Measurements from ENCODE around the gene ZNF276. TPM values are rescaled to one million over a fixed set of nuclear protein-coding genes. Genes with fewer than 3 reads are reported as not detected.
"Not testable (repeated sequence)": the region's sequence is repeated elsewhere in the genome, so short reads cannot be mapped to it uniquely, and the experiment has no call there.

Gene ZNF276
- total and polyA plus RNA-seq, 9 donors: 7.1 to 39.9 (median 25.5) TPM

DNA sequence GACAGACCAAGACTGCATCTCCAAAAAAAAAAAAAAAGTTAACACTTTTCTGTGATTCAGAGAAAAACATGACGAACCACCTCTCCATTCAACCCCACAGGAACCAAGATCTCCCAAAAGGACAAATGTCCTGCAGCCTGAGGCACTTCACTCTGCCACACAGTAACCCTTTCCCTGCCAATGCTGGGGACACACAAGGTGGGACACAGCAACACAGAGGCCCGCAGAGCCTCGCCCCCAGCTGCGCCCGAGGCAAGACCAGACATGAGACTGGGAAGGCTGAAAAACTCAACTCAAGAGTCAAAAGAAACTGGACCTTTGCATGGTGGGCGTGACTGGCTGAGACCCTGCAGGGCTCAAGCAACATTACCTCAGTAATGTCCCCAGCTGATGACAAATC lies 61.2 kb downstream of the ZNF276 start:
- Histone ChIP-seq H3K27me3 (no peaks in the 10 kb centered on the region), H3K4me1 (ENCODE audit: insufficient read depth) (no peaks in the 10 kb centered on the region), H3K27ac (no peak overlapping the region), H3K4me3 (no peak overlapping the region), H3K9me3 (no peaks in the 10 kb centered on the region), H3K36me3 (no peaks in the 10 kb centered on the region)
- WGBS, 3 donors: 94 to 100% (median 96%) methylated on average over 6 of the region's 6 CpGs
- no peak for DNase-seq
- intact Hi-C loops (cut with DNase I): no loop called here
- no peak for TF ChIP-seq POLR2A (IDR thresholded peaks at IDR 0.05)
- TF ChIP-seq EP300 (IDR thresholded peaks at IDR 0.05): no peak
- TF ChIP-seq, protein P1, sequence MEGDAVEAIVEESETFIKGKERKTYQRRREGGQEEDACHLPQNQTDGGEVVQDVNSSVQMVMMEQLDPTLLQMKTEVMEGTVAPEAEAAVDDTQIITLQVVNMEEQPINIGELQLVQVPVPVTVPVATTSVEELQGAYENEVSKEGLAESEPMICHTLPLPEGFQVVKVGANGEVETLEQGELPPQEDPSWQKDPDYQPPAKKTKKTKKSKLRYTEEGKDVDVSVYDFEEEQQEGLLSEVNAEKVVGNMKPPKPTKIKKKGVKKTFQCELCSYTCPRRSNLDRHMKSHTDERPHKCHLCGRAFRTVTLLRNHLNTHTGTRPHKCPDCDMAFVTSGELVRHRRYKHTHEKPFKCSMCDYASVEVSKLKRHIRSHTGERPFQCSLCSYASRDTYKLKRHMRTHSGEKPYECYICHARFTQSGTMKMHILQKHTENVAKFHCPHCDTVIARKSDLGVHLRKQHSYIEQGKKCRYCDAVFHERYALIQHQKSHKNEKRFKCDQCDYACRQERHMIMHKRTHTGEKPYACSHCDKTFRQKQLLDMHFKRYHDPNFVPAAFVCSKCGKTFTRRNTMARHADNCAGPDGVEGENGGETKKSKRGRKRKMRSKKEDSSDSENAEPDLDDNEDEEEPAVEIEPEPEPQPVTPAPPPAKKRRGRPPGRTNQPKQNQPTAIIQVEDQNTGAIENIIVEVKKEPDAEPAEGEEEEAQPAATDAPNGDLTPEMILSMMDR (IDR thresholded peaks at IDR 0.05): no peak

DNA sequence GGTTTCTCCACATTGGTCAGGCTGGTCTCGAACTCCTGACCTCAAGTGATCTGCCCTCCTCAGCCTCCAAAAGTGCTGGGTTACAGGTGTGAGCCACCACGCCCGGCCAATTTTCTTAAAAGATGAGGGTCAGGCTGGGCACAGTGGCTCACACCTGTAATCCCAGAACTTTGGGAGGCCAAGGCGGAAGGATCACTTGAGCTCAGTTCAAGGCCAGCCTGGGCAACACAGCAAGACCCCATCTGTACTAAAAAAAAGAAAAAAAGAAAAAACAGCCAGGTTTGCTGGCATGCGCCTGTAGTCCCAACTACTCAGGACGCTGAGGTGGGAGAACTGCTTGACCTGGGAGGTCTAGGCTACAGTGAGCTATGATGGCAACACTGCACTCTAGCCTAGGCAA lies 62.6 kb downstream of the ZNF276 start:
- intact Hi-C loops (cut with DNase I); H3K4me3 ChIP-seq; H3K4me1 ChIP-seq (ENCODE audit: insufficient read depth); H3K9me3 ChIP-seq; H3K27ac ChIP-seq; DNase-seq; H3K36me3 ChIP-seq; H3K27me3 ChIP-seq: not testable (repeated sequence)
- WGBS, 3 donors: 94% methylated on average over 6 of the region's 6 CpGs

DNA sequence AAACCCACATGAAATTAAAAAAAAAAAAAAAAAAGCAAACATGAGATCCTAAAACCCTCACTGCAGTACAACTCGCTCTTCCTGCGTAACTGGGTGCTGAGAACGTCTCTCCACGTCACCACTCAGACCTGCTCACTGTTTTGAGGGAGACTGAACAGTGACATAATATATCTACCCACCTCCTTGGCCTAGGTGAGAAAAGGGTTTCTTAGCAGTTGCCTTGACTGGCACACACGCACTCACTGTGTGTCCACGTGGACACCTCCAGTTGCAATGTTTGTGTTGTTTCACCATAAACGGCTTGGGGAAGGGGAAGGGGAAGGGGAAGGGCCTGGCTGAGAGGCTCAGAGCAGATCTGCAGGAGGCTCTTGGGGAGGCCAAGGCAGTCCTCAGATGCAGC lies 63.1 kb downstream of the ZNF276 start:
- no peaks in the 10 kb centered on the region for H3K9me3 ChIP-seq
- TF ChIP-seq EP300 (IDR thresholded peaks at IDR 0.05) (no peak), POLR2A (IDR thresholded peaks at IDR 0.05) (no peak)
- TF ChIP-seq, protein P1 (IDR thresholded peaks at IDR 0.05): no peak
- 82 to 88% (median 83%) methylated on average over 7 of the region's 7 CpGs for WGBS, 3 donors
- intact Hi-C loops (cut with DNase I): no loop called here
- no peaks in the 10 kb centered on the region for H3K4me1 ChIP-seq (ENCODE audit: insufficient read depth)
- H3K36me3 ChIP-seq: no peaks in the 10 kb centered on the region
- no peak for DNase-seq
- no peaks in the 10 kb centered on the region for H3K27me3 ChIP-seq
- no peak overlapping the region for H3K27ac ChIP-seq
- H3K4me3 ChIP-seq: no peak overlapping the region

GRCh38 chr16:89785523-89786155 lies 64.3 kb downstream of the ZNF276 start:
- TF ChIP-seq POLR2A (IDR thresholded peaks at IDR 0.05): no peak
- TF ChIP-seq, protein P1 (IDR thresholded peaks at IDR 0.05): no peak
- no peak for TF ChIP-seq EP300 (IDR thresholded peaks at IDR 0.05)
- Histone ChIP-seq H3K27ac (no peak overlapping the region), H3K9me3 (no peaks in the 10 kb centered on the region), H3K4me3 (no peak overlapping the region), H3K27me3 (no peaks in the 10 kb centered on the region), H3K4me1 (ENCODE audit: insufficient read depth) (no peaks in the 10 kb centered on the region), H3K36me3 (no peaks in the 10 kb centered on the region)
- intact Hi-C loops (cut with DNase I): loop anchor here in 1 of 4 donors (5.0 kb wide), 1 partner anchor 553 kb away; no protein-coding TSS in a partner anchor
- DNase-seq: no peak
- 89 to 93% (median 92%) methylated on average over 11 of the region's 11 CpGs for WGBS, 3 donors

Measured in ovary (tissue), 9 donors.